K562 (cell line): ENCODE results near the gene ZNF648. TPM values are rescaled to one million over a fixed set of nuclear protein-coding genes. Genes with fewer than 3 reads are reported as not detected.

Source experiments
- CBFB ChIP-seq: sonication (generic); formaldehyde crosslinking; IDR thresholded peaks from 2 replicates; pipeline ENCODE4 v1.4.0; 2020; ENCODE audit warnings: mild to moderate bottlenecking, missing genetic modification reagents
- CTBP1 ChIP-seq: fragments of 450-650 bp; IDR thresholded peaks from 2 replicates; pipeline ENCODE4 v1.6.1; 2016; ENCODE audit warnings: borderline replicate concordance
- EP300 ChIP-seq: IDR thresholded peaks from 2 replicates; pipeline ENCODE4 v1.6.1; 2012; ENCODE audit warnings: low read length, improper control_type of control experiment
- FOXK1 ChIP-seq: sonication (generic); formaldehyde crosslinking; IDR thresholded peaks from 2 replicates; pipeline ENCODE4 v1.8.0; 2022; ENCODE audit warnings: missing genetic modification reagents, mild to moderate bottlenecking, borderline replicate concordance
- HBP1 ChIP-seq: fragments of 450-650 bp; formaldehyde crosslinking; IDR thresholded peaks from 2 replicates; pipeline ENCODE4 v1.4.0; 2022; ENCODE audit warnings: missing genetic modification characterization
- POLR3G ChIP-seq: IDR thresholded peaks from 2 replicates; pipeline ENCODE4 v1.6.1; 2011; ENCODE audit not compliant: insufficient read length, insufficient replicate concordance; ENCODE audit errors: extremely low read depth
- RBM22 ChIP-seq: fragments of 200-400 bp; formaldehyde crosslinking; IDR thresholded peaks from 2 replicates; pipeline ENCODE4 v1.6.1; 2018; ENCODE audit warnings: low read length, low read depth; ENCODE audit not compliant: poor library complexity, severe bottlenecking
- RNF219 ChIP-seq: fragments of 250-450 bp; sonication (Bioruptor Pico); IDR thresholded peaks from 2 replicates; pipeline ENCODE4 v1.5.0; 2022; ENCODE audit warnings: mild to moderate bottlenecking
- ZNF239 ChIP-seq: fragments of 250-450 bp; sonication (Bioruptor Pico); IDR thresholded peaks from 2 replicates; pipeline ENCODE4 v1.4.0; 2020; ENCODE audit warnings: mild to moderate bottlenecking
- ZNF347 ChIP-seq: fragments of 450-650 bp; formaldehyde crosslinking; IDR thresholded peaks from 2 replicates; pipeline ENCODE4 v1.4.0; 2020; ENCODE audit warnings: low read depth, mild to moderate bottlenecking, moderate library complexity
- ZNF436 ChIP-seq: fragments of 250-450, 450-650 bp; sonication (Bioruptor Pico); formaldehyde crosslinking; IDR thresholded peaks from 2 replicates; pipeline ENCODE4 v1.7.0; 2020; ENCODE audit warnings: mild to moderate bottlenecking
- polyA plus RNA-seq, 8 experiments: library from polyadenylated mRNA; depleted of rRNA in 4 of 8; stranded (reverse) in 5 of 8; unstranded in 3 of 8; fragments of >200 nt; fragmentation: Nextera tagmentation in 2 of 8; fragmentation: Illumina TruSeq in 1 of 8; extraction: Ambion mirVana in 2 of 8; extraction: Trizol in 1 of 8; gene quantifications; 2 replicates each; pipeline versions ENCODE4 v1.2.1 to v1.2.3, GENCODE V29; 2011 to 2014; ENCODE audit warnings: inconsistent platforms in 1 of 8, missing spikeins in 1 of 8
- total RNA-seq, 7 experiments: library from RNA; depleted of rRNA in 6 of 7; stranded (reverse); fragments of >200 nt in 6 of 7; fragmentation: Illumina TruSeq in 2 of 7; extraction: Trizol in 2 of 7; gene quantifications; 2 replicates each; pipeline versions ENCODE4 v1.2.1 to v1.2.3, GENCODE V29; 2011 to 2021; ENCODE audit warnings: low replicate concordance in 1 of 7
- TF ChIP-seq, protein P1 (sequence below): sonication (generic); formaldehyde crosslinking; IDR thresholded peaks from 2 replicates; pipeline ENCODE4 v1.8.0; 2022; ENCODE audit warnings: mild to moderate bottlenecking, missing genetic modification reagents, borderline replicate concordance

ZNF648 gene
- total and polyA plus RNA-seq, 9 of the 15 experiments (the other 6 are each of a cell fraction or from before 2014, with no cell fraction given) = 0.06 to 0.27 (median 0.18) TPM; not detected in 2

DNA sequence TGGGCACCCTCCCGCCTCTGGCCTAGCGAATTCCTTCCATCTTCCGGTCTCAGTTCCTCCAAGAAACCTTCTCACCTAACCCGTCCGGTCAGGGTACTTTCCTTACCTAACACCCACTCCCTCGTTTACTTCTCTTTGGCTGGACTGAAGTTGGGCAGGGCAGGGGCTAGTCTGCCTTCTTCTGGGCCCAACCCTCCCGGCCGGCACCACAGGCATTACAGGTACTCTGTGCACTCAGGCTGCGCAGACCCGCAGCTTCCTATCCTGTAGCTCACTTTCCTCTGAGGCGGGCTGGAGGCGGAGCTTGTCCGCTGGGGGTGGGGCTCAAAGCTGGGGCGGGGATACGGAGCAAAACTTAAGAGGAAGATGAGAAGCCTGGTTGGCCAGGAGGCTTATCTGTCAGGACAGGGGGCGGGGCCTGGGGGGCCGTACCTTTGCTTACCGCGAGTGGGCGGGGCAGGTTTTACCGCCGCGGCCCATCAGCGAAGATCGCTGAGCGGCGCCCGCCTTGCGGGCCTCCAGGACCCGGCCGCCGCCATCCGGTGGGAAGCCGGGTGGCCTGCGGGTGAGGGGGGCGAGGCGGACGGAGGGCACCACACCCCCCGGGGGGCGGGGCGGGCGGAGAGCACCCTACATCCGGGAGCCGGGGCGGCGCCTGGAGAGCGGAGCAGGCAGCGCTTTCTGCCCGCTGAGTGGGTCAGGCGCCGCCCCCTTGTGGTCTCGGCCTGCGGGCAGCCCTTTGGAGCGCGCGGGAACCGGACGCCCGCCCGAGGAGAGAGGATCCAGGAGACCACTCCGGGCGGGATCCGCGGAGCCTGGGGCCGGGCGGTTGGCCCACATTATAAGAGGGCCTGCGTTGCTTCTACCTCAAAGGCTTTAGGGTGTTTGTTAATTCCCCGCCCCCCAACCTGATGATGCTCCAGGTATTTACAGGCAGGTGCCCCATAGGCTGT, 31.9 kb downstream of the ZNF648 start (continued):
- TF ChIP-seq CBFB (CRISPR knock-in tag) (no peak), RBM22 (no peak), CTBP1 (peak; percentile 44; the same call in 1 of the 2 replicates), ZNF347 (CRISPR knock-in tag) (no peak), HBP1 (CRISPR knock-in tag) (no peak), EP300 (peak; percentile 21; the same call in 1 of the 2 replicates), FOXK1 (CRISPR knock-in tag) (no peak), RNF219 (CRISPR knock-in tag) (no peak), POLR3G (no peak), ZNF239 (CRISPR knock-in tag) (peak; percentile 38; the same call in 1 of the 2 replicates), ZNF436 (no peak)
- TF ChIP-seq, protein P1, sequence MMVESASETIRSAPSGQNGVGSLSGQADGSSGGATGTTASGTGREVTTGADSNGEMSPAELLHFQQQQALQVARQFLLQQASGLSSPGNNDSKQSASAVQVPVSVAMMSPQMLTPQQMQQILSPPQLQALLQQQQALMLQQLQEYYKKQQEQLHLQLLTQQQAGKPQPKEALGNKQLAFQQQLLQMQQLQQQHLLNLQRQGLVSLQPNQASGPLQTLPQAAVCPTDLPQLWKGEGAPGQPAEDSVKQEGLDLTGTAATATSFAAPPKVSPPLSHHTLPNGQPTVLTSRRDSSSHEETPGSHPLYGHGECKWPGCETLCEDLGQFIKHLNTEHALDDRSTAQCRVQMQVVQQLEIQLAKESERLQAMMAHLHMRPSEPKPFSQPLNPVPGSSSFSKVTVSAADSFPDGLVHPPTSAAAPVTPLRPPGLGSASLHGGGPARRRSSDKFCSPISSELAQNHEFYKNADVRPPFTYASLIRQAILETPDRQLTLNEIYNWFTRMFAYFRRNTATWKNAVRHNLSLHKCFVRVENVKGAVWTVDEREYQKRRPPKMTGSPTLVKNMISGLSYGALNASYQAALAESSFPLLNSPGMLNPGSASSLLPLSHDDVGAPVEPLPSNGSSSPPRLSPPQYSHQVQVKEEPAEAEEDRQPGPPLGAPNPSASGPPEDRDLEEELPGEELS = no peak
